Measurements from ENCODE around the gene MB21D2. TPM values are rescaled to one million over a fixed set of nuclear protein-coding genes. Genes with fewer than 3 reads are reported as not detected.

Gene MB21D2
- total and polyA plus RNA-seq, 2 of the 8 experiments (the other 6 are each of a cell fraction or from before 2014, with no cell fraction given): 10.0 to 21.0 TPM

DNA sequence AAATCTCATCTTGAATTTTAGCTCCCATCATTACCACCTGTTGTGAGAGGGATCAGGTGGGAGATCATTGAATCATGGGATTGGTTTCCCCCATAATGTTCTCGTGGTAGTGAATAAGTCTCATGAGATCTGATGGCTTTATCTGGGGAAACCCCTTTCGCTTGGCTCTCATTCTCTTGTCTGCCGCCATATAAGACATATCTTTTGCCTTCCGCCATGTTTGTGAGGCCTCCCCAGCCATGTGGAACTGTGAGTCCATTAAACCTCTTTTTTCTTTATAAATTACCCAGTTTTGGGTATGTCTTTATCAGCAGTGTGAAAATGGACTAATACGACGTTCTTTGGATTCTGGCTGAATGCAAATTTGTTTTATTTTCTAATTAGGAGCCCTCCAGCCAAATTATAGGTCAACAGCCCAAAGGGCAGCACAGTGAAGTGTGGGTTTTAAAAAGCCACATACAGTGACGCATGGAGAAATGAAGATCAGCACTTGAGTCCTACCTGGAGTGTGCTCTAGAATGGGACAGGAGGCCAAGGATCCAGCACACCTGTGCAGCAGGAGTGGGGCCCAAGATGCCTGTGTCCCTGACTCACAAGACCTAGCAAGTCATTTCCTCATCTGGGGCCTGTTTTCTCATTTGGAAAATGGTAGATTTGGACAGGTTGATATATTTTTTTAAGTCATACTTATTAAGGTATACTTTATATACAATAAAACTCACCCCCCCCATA lies 89.6 kb downstream of the MB21D2 start:
- no peaks in the 10 kb centered on the region for H3K9me3 ChIP-seq (ENCODE audit: insufficient read depth in 2 of 2, low read depth in 1 of 2, low read length in 1 of 2)
- H3K27ac ChIP-seq (ENCODE audit: low read depth, low read length): no peak overlapping the region
- no peak overlapping the region for H2BK20ac ChIP-seq (ENCODE audit: low read length)
- no peak overlapping the region for H2BK12ac ChIP-seq (ENCODE audit: low read depth, low read length)
- H3K4me2 ChIP-seq (ENCODE audit: insufficient read depth in 1 of 2, low read depth in 2 of 2, low read length in 2 of 2): no peak overlapping the region
- no peak overlapping the region for H2BK15ac ChIP-seq (ENCODE audit: low read length)
- 90% methylated on average over 7 of the region's 7 CpGs; no CpG with 5 or more reads in 1 of the 2 experiments for WGBS, 2 experiments (ENCODE audit: extremely low coverage in 1 of 2, insufficient coverage in 1 of 2, insufficient read length in 1 of 2, insufficient replicate concordance in 2 of 2, low coverage in 1 of 2, low lambda C conversion rate in 2 of 2, missing lambda C conversion rate in 1 of 2)
- no peaks in the 10 kb centered on the region; the same call in 1 of the 2 replicates for H3K23me2 ChIP-seq (ENCODE audit: low read depth, low read length)
- peaks cover 9% of the 10 kb centered on the region for H3K79me1 ChIP-seq (ENCODE audit: low read depth, low read length)
- H3K4me1 ChIP-seq (replicated peaks in 1 of 4; ENCODE audit: control insufficient read depth in 3 of 4, insufficient read depth in 4 of 4, low read length in 3 of 4): no peaks in the 10 kb centered on the region
- no peak overlapping the region for H3K4me3 ChIP-seq (ENCODE audit: extremely low read depth in 1 of 4, insufficient read depth in 2 of 4, low read depth in 3 of 4, low read length in 4 of 4)
- no peak overlapping the region for H4K8ac ChIP-seq (ENCODE audit: extremely low read depth, insufficient read depth, low read length)
- H2AFZ ChIP-seq (ENCODE audit: low read length): no peak overlapping the region
- DNase-seq (ENCODE audit: low read depth in 1 of 2, low spot score in 2 of 2) (no peak), FAIRE-seq (no peak)
- no peak overlapping the region for H2BK120ac ChIP-seq (replicated peaks; ENCODE audit: low read depth, low read length)
- no peak overlapping the region for H2AK5ac ChIP-seq (ENCODE audit: low read depth, low read length)
- no peak overlapping the region for H2BK5ac ChIP-seq (ENCODE audit: low read depth, low read length)
- H3K27me3 ChIP-seq (replicated peaks in 1 of 4; ENCODE audit: control insufficient read depth in 3 of 4, extremely low read depth in 1 of 4, insufficient read depth in 3 of 4, low read length in 3 of 4): no peaks in the 10 kb centered on the region
- H3K56ac ChIP-seq (replicated peaks; ENCODE audit: insufficient read length, low read depth, low read length): no peak overlapping the region
- CTCF ChIA-PET (ENCODE audit: partially characterized antibody): interaction anchor here (1.0 to 4.5 kb wide), 6 partner anchors 11 to 213 kb away, joined by 3 to 21 read pairs (median 4); no protein-coding TSS in a partner anchor
- POLR2A ChIA-PET (ENCODE audit: partially characterized antibody): interaction anchor here (1.6 kb wide), 1 partner anchor 53 kb away, joined by 3 read pairs; no protein-coding TSS in a partner anchor
- no peak overlapping the region for H4K91ac ChIP-seq (replicated peaks; ENCODE audit: insufficient read length, low read length)
- H3K9ac ChIP-seq (replicated peaks in 1 of 4; ENCODE audit: extremely low read depth in 1 of 4, low read depth in 3 of 4, low read length in 3 of 4): no peak overlapping the region
- no peaks in the 10 kb centered on the region for H3K36me3 ChIP-seq (ENCODE audit: control insufficient read depth in 2 of 4, insufficient read depth in 4 of 4, low read length in 3 of 4)
- no peaks in the 10 kb centered on the region for H4K20me1 ChIP-seq (replicated peaks in 1 of 2; ENCODE audit: control insufficient read depth in 1 of 2, insufficient read depth in 2 of 2, low read length in 2 of 2)
- peaks cover 3 to 50% of the 10 kb centered on the region in 2 experiments; a peak in 3 of 4 replicates for H3K79me2 ChIP-seq (ENCODE audit: control insufficient read depth in 1 of 2, insufficient read depth in 2 of 2, low read length in 2 of 2)
- no peak for TF ChIP-seq NRF1 (IDR thresholded peaks at IDR 0.05; ENCODE audit: low read depth, low read length)
- H3K23ac ChIP-seq (ENCODE audit: insufficient read length): no peak overlapping the region
- H4K5ac ChIP-seq (ENCODE audit: insufficient read length, low read depth, low read length): no peak overlapping the region
- no peak overlapping the region for H3K18ac ChIP-seq (ENCODE audit: extremely low read depth, low read length)
- H3K14ac ChIP-seq (ENCODE audit: insufficient read length): no peak overlapping the region
- no peak overlapping the region for H3K4ac ChIP-seq (replicated peaks; ENCODE audit: insufficient read length, low read depth, low read length)

All from H1 (cell line).